ENCODE results near the gene NVL.

Gene NVL

GRCh38 chr1:224276771-224277487, 53.0 kb downstream of the NVL start:
- no peak for DNase-seq

GRCh38 chr1:224274970-224275626, 54.9 kb downstream of the NVL start:
- no peak for DNase-seq

- no peak for DNase-seq
These were observed 56.3 kb downstream of the NVL start for GRCh38 chr1:224273641-224274040.

GRCh38 chr1:224271106-224271505, 58.9 kb downstream of the NVL start:
- DNase-seq = no peak

GRCh38 chr1:224267925-224268324, 62.0 kb downstream of the NVL start:
- DNase-seq = no peak

GRCh38 chr1:224266915-224267856, 62.8 kb downstream of the NVL start:
- DNase-seq = no peak

- no peak for DNase-seq
These were observed 63.7 kb downstream of the NVL start for GRCh38 chr1:224266105-224266914.

GRCh38 chr1:224264321-224264720, 65.7 kb downstream of the NVL start:
- no peak for DNase-seq

- no peak for DNase-seq
These were observed 67.5 kb downstream of the NVL start for GRCh38 chr1:224262373-224263054.

- no peak for DNase-seq
These were observed 70.0 kb downstream of the NVL start for GRCh38 chr1:224259986-224260385.

- no peak for DNase-seq
These were observed 71.6 kb downstream of the NVL start for GRCh38 chr1:224258351-224258750.

- DNase-seq = no peak
These were observed 73.3 kb downstream of the NVL start for GRCh38 chr1:224256640-224257039.

- no peak for DNase-seq
These were observed 76.3 kb downstream of the NVL start for GRCh38 chr1:224253721-224254120.

- DNase-seq = no peak
These were observed 77.5 kb downstream of the NVL start for GRCh38 chr1:224252479-224252878.

GRCh38 chr1:224251741-224252146, 78.2 kb downstream of the NVL start:
- DNase-seq = no peak

- DNase-seq = no peak
These were observed 84.8 kb downstream of the NVL start for GRCh38 chr1:224245188-224245587.

GRCh38 chr1:224238756-224239155, 91.2 kb downstream of the NVL start:
- no peak for DNase-seq

- DNase-seq = no peak
These were observed 91.8 kb downstream of the NVL start for GRCh38 chr1:224238212-224238611.

- no peak for DNase-seq
These were observed 92.7 kb downstream of the NVL start for GRCh38 chr1:224237119-224237881.

- no peak for DNase-seq
These were observed 94.0 kb downstream of the NVL start for GRCh38 chr1:224235813-224236493.

- no peak for DNase-seq
These were observed 96.0 kb downstream of the NVL start for GRCh38 chr1:224234017-224234416.
